ENCODE results near the gene EML4. TPM values are rescaled to one million over a fixed set of nuclear protein-coding genes. Genes with fewer than 3 reads are reported as not detected.

The EML4 gene
- total RNA-seq, 2 donors from 2014 or later: 4.4 to 9.3 TPM

DNA sequence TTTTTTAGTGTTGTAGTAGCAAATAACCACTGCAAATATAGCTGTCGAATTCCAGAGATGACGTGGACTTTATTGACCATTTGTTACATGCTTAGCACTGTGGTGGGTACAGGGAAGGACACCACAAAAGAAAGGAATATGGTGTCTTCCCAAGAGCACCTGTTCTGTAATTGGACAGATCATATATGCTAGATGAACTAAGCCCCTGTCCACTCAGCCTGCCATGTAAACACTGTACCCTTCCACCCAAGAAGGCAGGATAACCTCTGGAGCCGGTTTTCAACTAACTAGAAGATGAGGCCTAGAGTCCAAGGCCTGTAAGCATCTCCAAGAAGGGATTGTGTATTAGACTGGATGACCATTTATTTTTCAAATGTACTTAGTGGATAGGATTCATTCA lies 147.8 kb downstream of the EML4 start:
- Histone ChIP-seq H3K9me3 (no peaks in the 10 kb centered on the region), H3K27me3 (no peaks in the 10 kb centered on the region), H3K36me3 (peaks cover 17% of the 10 kb centered on the region), H3K4me3 (no peak overlapping the region), H3K27ac (no peak overlapping the region), H3K4me1 (no peaks in the 10 kb centered on the region)
- DNase-seq (ENCODE audit: low spot score): no peak
- TF ChIP-seq CTCF (IDR thresholded peaks at IDR 0.05): no peak

GRCh38 chr2:42317486-42317885 lies 148.3 kb downstream of the EML4 start:
- H3K4me3 ChIP-seq: no peak overlapping the region
- peaks cover 17% of the 10 kb centered on the region for H3K36me3 ChIP-seq
- no peak overlapping the region for H3K27ac ChIP-seq
- H3K4me1 ChIP-seq: no peaks in the 10 kb centered on the region
- H3K27me3 ChIP-seq: no peaks in the 10 kb centered on the region
- no peaks in the 10 kb centered on the region for H3K9me3 ChIP-seq
- no peak for DNase-seq (ENCODE audit: low spot score)
- no peak for TF ChIP-seq CTCF (IDR thresholded peaks at IDR 0.05)

DNA sequence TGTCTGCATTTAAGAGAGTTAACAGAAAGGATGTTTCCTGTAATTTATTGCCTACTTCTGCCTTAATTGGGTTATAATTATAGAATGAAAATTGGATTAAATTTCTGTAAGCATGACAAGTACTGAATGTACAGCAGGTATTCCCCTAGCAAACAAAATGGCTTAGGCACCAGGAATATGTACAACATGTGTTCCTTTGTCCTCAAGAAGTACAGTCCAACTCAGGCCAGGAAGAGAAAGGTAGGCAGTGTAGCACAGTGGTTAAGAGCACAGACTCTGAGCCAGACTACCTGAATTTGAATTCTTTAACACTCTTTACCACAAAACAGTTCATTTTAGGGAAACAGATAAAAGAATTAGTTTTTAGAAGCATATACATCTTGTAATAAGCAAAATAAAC lies 148.8 kb downstream of the EML4 start:
- DNase-seq (ENCODE audit: low spot score): no peak
- H3K36me3 ChIP-seq: peaks cover 17% of the 10 kb centered on the region
- TF ChIP-seq CTCF (IDR thresholded peaks at IDR 0.05): no peak

DNA sequence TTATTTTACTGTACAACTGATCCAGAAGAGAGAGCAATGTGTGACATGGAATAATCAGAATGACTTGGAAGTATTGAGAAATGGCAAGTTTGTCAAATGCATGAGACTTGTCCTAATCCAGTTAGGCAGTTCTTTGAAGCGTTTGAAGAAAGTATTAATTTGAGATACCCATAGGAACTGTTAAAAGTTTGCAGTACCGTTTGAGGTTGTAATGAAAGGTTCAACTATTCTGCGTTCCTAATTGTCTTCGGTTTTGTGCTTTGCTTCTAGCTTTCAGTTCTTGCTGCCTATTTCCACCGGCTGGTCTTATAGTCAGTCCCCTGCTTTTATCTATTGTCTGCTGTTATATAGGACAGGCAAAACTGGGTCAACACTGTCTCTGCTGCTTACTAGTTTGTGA lies 150.1 kb downstream of the EML4 start:
- Histone ChIP-seq H3K36me3 (peaks cover 17% of the 10 kb centered on the region), H3K27ac (no peak overlapping the region), H3K4me3 (no peak overlapping the region), H3K9me3 (no peaks in the 10 kb centered on the region), H3K27me3 (no peaks in the 10 kb centered on the region), H3K4me1 (no peaks in the 10 kb centered on the region)
- TF ChIP-seq CTCF (IDR thresholded peaks at IDR 0.05): no peak
- DNase-seq (ENCODE audit: low spot score): no peak

More for the DNA sequence above, 148.8 kb downstream of the EML4 start:
- Histone ChIP-seq H3K27me3 (no peaks in the 10 kb centered on the region), H3K4me3 (no peak overlapping the region), H3K4me1 (no peaks in the 10 kb centered on the region), H3K27ac (no peak overlapping the region), H3K9me3 (no peaks in the 10 kb centered on the region)

GRCh38 chr2:42321452-42322064 lies 152.4 kb downstream of the EML4 start:
- DNase-seq (ENCODE audit: low spot score): no peak
- peaks cover 13% of the 10 kb centered on the region for H3K36me3 ChIP-seq

More at GRCh38 chr2:42321452-42322064, 152.4 kb downstream of the EML4 start:
- Histone ChIP-seq H3K27ac (no peak overlapping the region), H3K27me3 (no peaks in the 10 kb centered on the region), H3K9me3 (no peaks in the 10 kb centered on the region), H3K4me1 (no peaks in the 10 kb centered on the region), H3K4me3 (no peak overlapping the region)
- no peak for TF ChIP-seq CTCF (IDR thresholded peaks at IDR 0.05)
